H7 (cell line): Measurements from ENCODE around the gene OGDHL. TPM values are rescaled to one million over a fixed set of nuclear protein-coding genes. Genes with fewer than 3 reads are reported as not detected.
"Not testable (repeated sequence)": the region's sequence is repeated elsewhere in the genome, so short reads cannot be mapped to it uniquely, and the experiment has no call there.

Experiments used
- DNase-seq: peaks from one replicate; pipeline ENCODE4 v3.0.0; 2012
- H3K27me3 ChIP-seq: 2 replicates; pipeline ENCODE4 v1.6.0; 2011; ENCODE audit warnings: mild to moderate bottlenecking, low read length; ENCODE audit not compliant: control insufficient read depth, insufficient read depth
- H3K36me3 ChIP-seq: replicated peaks from 2 replicates; pipeline ENCODE4 v1.5.1; 2011; ENCODE audit warnings: low read length; ENCODE audit not compliant: control insufficient read depth, insufficient read depth
- H3K4me3 ChIP-seq: 2 replicates; pipeline ENCODE4 v1.5.1; 2011; ENCODE audit warnings: low read depth, mild to moderate bottlenecking, control low read depth, low read length, moderate library complexity; ENCODE audit not compliant: insufficient read depth
- total RNA-seq: library from RNA; depleted of rRNA; stranded (reverse); fragments of >200 nt; shearing (Covaris generic); gene quantifications from 2 replicates; pipeline ENCODE4 v1.2.3, GENCODE V29; 2014

The OGDHL gene
- total RNA-seq, 1 experiment from 2014 or later = 26.3 TPM

- Histone ChIP-seq H3K36me3 (peaks cover 12% of the 10 kb centered on the region), H3K4me3 (no peak overlapping the region), H3K27me3 (no peaks in the 10 kb centered on the region)
- peak; percentile 18 for DNase-seq
These were observed 22.7 kb downstream of the OGDHL start for GRCh38 chr10:49739426-49739825.

- H3K36me3 ChIP-seq = peaks cover 11% of the 10 kb centered on the region
- DNase-seq = peak; percentile 43
- no peaks in the 10 kb centered on the region for H3K27me3 ChIP-seq
- no peak overlapping the region for H3K4me3 ChIP-seq
These were observed 23.3 kb downstream of the OGDHL start for GRCh38 chr10:49738616-49739360.

- no peak overlapping the region for H3K4me3 ChIP-seq
- peak; percentile 29 for DNase-seq
- peaks cover 10% of the 10 kb centered on the region for H3K36me3 ChIP-seq
- no peaks in the 10 kb centered on the region for H3K27me3 ChIP-seq
These were observed 24.5 kb downstream of the OGDHL start for GRCh38 chr10:49737474-49738201.

- Histone ChIP-seq H3K36me3 (peaks cover 10% of the 10 kb centered on the region), H3K27me3 (no peaks in the 10 kb centered on the region), H3K4me3 (no peak overlapping the region)
- peak; percentile 21 for DNase-seq
These were observed 25.5 kb downstream of the OGDHL start for GRCh38 chr10:49736564-49737113.

GRCh38 chr10:49735848-49736563 is 26.1 kb downstream of the OGDHL start:
- H3K27me3 ChIP-seq = no peaks in the 10 kb centered on the region
- peaks cover 10% of the 10 kb centered on the region for H3K36me3 ChIP-seq
- no peak overlapping the region for H3K4me3 ChIP-seq
- peak; percentile 42 for DNase-seq

- H3K4me3 ChIP-seq = no peak overlapping the region
- DNase-seq = peak; percentile 69
- no peaks in the 10 kb centered on the region for H3K27me3 ChIP-seq
- H3K36me3 ChIP-seq = peaks cover 10% of the 10 kb centered on the region
These were observed 27.0 kb downstream of the OGDHL start for GRCh38 chr10:49735161-49735560.

GRCh38 chr10:49734676-49735075 is 27.4 kb downstream of the OGDHL start:
- H3K4me3 ChIP-seq = no peak overlapping the region
- peak; percentile 34 for DNase-seq
- H3K36me3 ChIP-seq = peaks cover 10% of the 10 kb centered on the region
- no peaks in the 10 kb centered on the region for H3K27me3 ChIP-seq

- DNase-seq = peak; percentile 8
- no peak overlapping the region for H3K4me3 ChIP-seq
- no peaks in the 10 kb centered on the region for H3K27me3 ChIP-seq
- peaks cover 10% of the 10 kb centered on the region for H3K36me3 ChIP-seq
These were observed 28.3 kb downstream of the OGDHL start for GRCh38 chr10:49733866-49734265.

- H3K36me3 ChIP-seq = no peaks in the 10 kb centered on the region
- no peak overlapping the region for H3K4me3 ChIP-seq
- H3K27me3 ChIP-seq = no peaks in the 10 kb centered on the region
- DNase-seq = no peak
These were observed 35.5 kb downstream of the OGDHL start for GRCh38 chr10:49726593-49726992.

- H3K27me3 ChIP-seq, H3K36me3 ChIP-seq, H3K4me3 ChIP-seq, DNase-seq: not testable (repeated sequence)
These were observed 47.0 kb downstream of the OGDHL start for GRCh38 chr10:49715157-49715556.

- DNase-seq = no peak
- Histone ChIP-seq H3K36me3 (no peaks in the 10 kb centered on the region), H3K27me3 (no peaks in the 10 kb centered on the region), H3K4me3 (no peak overlapping the region)
These were observed 48.9 kb downstream of the OGDHL start for GRCh38 chr10:49713266-49713665.

GRCh38 chr10:49711481-49711880 is 50.6 kb downstream of the OGDHL start:
- DNase-seq = no peak
- no peaks in the 10 kb centered on the region for H3K27me3 ChIP-seq
- no peaks in the 10 kb centered on the region for H3K36me3 ChIP-seq
- no peak overlapping the region for H3K4me3 ChIP-seq

GRCh38 chr10:49710966-49711365 is 51.2 kb downstream of the OGDHL start:
- DNase-seq = no peak
- H3K27me3 ChIP-seq = no peaks in the 10 kb centered on the region
- no peaks in the 10 kb centered on the region for H3K36me3 ChIP-seq
- no peak overlapping the region for H3K4me3 ChIP-seq

- H3K4me3 ChIP-seq = no peak overlapping the region
- H3K36me3 ChIP-seq = no peaks in the 10 kb centered on the region
- no peak for DNase-seq
- no peaks in the 10 kb centered on the region for H3K27me3 ChIP-seq
These were observed 52.2 kb downstream of the OGDHL start for GRCh38 chr10:49709934-49710333.
